HG03103 (cell line): Measurements from ENCODE around the gene INPP5F.
"Not testable (repeated sequence)": the region's sequence is repeated elsewhere in the genome, so short reads cannot be mapped to it uniquely, and the experiment has no call there.

ENCODE experiments used
- ATAC-seq: cut with Tn5 transposase; IDR thresholded peaks from one replicate; pipeline ENCODE4 v1.9.1; 2021; ENCODE audit warnings: low read depth; ENCODE audit not compliant: unreplicated experiment

Gene INPP5F

DNA sequence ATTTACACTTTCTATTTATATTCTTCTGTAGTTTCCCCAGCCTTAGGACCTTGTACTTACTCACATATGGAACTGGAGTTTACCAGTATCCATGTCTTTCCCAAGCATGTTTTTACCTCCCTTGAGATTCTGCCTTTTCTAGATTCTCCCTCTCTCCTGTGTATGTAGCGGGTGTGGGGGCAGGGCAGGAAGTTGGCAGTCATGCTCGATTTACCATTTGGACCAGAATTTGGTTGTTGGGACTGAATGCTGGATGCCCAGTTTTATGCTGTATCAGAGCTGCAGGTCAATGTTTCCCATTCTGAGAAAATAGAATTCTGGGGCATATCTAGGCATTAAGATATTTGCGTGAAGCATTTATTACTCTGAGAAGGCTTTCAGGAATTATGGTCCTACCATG lies 14.2 kb downstream of the INPP5F start:
- no peak for ATAC-seq

DNA sequence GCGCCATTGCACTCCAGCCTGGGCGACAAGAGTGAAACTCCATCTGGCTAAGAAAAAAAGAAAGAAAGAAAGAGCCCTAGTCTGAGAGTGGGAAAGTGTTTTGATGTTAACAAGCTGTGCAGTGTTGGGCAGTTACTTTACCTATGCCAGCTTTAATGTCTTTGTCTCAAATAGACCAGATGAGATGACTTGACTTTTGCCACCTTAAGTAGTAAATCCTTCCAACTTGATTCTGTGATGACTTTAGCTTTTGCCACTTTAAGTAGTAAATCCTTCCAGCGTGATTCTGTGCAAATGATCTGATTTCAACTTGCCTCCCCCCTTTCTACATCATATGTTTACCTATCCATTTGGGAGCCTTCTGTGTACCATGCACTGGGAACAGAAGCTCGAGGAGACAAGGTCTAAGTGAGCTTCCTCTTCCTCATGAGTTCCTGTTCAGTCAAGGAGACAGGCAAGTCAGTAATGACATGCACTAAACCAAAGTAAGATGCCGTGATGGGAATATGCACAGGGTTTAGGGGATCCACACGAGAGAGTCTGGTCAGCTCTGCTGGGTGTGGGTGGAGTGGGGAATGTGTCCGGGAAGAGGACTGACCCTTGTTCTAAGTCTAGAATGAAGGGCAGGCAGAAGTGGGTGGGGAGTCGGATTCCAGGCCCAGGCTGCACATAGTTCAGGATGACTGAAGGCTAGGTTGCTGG lies 17.2 kb downstream of the INPP5F start:
- no peak for ATAC-seq

- ATAC-seq: no peak
These were observed 22.1 kb downstream of the INPP5F start for GRCh38 chr10:119747940-119748339.

GRCh38 chr10:119748871-119749270 lies 23.0 kb downstream of the INPP5F start:
- no peak for ATAC-seq

GRCh38 chr10:119749455-119749854 lies 23.6 kb downstream of the INPP5F start:
- ATAC-seq: no peak

DNA sequence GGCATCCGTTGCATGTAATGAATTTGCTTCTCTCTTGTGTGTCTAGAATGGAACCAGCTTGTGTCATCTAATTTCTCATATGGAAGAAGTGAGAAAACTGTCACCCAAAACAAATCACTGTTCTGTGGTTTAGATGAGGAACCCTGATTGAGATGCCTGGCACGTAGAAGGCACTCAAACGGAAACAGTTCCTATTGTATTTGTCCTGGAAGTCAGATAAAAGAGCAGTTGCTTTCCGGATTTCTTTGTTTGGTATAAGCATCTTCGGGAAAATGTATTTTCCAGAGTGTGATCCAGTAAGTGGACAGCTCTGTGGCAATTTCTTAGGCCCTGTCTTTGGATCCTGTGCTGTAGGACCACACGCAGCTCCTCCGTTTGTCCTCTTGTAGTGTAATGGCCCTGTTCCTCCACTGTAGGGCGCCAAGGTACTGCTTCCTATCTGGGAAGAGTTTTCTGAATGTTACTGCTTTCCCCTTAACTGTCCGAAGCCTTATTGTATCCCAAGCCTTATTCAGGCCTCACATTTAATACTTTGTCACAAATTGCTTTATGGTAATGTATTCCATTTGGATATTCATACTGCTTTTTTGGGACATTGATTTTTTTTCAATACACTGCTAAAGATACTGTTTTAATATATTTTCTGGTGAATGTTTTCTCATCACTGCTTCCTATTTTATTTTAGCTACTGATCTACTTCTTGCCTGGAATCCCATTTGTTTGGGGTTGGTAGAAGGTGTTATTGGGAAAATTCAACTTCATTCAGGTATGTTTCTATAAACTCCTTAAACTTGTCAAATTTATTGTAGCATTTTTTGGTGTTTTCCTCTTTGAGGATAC lies 24.8 kb downstream of the INPP5F start:
- peak; percentile 92 for ATAC-seq

GRCh38 chr10:119753309-119753708 lies 27.5 kb downstream of the INPP5F start:
- ATAC-seq: no peak

GRCh38 chr10:119754085-119754484 lies 28.2 kb downstream of the INPP5F start:
- ATAC-seq: no peak

GRCh38 chr10:119754936-119755335 lies 29.1 kb downstream of the INPP5F start:
- ATAC-seq: no peak

DNA sequence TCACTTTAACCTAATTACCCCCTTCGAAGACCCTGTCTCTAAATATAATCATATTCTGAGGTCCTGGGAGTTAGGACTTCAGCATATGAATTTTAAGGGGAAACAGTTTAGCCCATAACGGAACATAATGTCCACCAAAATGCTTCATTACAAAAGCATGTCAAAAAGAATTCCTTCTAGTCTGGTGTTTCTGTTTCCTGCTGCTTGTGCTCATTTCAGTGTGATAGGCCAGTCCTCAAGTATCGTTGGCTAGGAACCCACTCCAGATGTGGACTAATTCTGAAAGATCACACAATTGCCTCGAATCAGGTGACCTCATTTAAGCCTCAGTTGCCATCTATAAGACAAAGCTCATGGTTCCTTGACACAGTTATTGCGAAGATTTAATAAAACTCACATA lies 29.6 kb downstream of the INPP5F start:
- no peak for ATAC-seq

GRCh38 chr10:119758448-119759195 lies 32.8 kb downstream of the INPP5F start:
- no peak for ATAC-seq

DNA sequence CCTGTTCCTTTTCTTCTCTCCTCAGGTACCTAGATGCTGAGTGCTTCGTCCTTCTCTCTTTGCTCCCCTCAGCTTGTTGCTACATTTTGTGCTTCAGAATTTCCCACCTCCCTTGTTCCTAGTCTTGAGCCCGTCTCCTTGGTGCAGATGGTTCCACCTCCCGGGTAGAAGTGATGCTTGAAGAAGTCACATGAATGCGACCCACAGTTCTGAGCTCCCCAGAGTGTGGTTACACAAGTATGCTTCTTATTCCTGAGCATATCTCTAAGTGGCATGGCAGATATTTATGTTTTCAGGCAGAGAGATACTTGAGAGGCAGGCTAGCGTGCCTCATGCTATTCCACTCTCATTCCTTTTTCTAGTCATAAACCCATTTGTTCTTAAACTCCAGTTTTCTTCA lies 34.0 kb downstream of the INPP5F start:
- ATAC-seq: no peak

DNA sequence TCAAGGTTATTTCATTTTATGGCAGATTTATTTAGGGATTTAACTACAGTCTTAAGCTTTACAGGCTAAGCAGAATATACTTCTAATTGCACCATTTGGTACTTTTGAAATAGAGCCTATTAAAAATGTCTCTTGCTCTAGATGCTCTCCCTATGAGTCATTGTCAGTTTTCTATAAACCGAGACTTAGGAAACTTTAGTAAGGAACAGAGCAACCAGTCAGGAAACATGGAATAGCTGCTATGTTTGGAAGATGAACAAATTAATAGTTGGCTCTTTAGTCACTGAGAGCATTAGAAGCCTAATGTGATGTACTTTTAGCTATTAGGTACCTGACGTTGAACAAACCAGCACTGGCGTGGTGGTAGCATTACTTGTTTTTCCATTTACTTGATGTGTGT lies 35.3 kb downstream of the INPP5F start:
- ATAC-seq: no peak

DNA sequence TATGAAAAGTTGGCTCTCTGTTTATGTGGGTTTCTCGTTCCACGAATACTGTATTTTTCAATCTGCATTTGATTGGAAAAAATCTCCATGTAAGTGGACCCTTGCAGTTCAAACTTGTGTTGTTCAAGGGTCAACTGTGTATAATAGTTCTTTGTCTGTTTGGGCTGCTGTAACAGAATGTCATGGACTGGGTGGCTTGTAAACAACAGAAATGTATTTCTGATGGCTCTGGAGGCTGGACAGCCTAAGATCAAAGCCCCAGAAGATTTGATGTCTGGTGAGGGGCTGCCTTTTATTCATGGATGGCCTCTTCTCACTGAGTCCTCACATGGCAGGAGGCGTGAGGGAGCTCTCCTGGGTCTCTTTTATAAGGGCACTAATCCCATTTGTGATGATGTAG lies 36.2 kb downstream of the INPP5F start:
- ATAC-seq: no peak

GRCh38 chr10:119762805-119763798 lies 37.3 kb downstream of the INPP5F start:
- no peak for ATAC-seq

- ATAC-seq: no peak
These were observed 42.7 kb downstream of the INPP5F start for GRCh38 chr10:119768455-119769094.

- no peak for ATAC-seq
These were observed 44.0 kb downstream of the INPP5F start for GRCh38 chr10:119769886-119770285.

DNA sequence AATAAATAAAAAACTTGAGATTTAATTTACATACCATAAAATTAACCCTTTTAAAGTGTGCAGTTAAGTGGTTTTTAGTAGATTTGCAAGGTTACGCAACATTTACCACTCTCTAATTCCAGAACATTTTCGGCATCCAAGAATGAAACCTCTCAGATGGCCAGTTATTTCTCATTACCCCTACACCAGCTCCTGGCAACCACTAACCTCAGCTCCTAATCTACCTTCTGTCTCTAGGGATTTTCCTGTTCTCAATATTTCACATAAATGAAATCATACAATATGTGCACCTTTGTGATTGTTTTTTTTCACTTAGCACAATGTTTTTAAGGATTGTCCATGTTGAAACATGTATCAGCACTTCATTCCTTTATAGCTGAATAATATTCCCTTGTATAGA lies 45.1 kb downstream of the INPP5F start:
- ATAC-seq: no peak

GRCh38 chr10:119772334-119772733 lies 46.5 kb downstream of the INPP5F start:
- no peak for ATAC-seq

- not testable (repeated sequence) for ATAC-seq
These were observed 47.2 kb downstream of the INPP5F start for GRCh38 chr10:119773041-119773440.
